ENCODE data around the gene BICC1.

- no peak for TF ChIP-seq CTCF (IDR thresholded peaks at IDR 0.05)
- TF ChIP-seq POLR2A (IDR thresholded peaks at IDR 0.05), result no peak
These were observed 73.9 kb downstream of the BICC1 start for GRCh38 chr10:58586282-58587245.
